ENCODE data around the gene PSPC1. TPM values are rescaled to one million over a fixed set of nuclear protein-coding genes. Genes with fewer than 3 reads are reported as not detected.

The PSPC1 gene
- total RNA-seq, 6 experiments from 2014 or later, result 10.4 to 23.9 (median 16.4) TPM

- H3K36me3 ChIP-seq, result peaks cover 0 to 83% (median 27%) of the 10 kb centered on the region in 4 donors
- no peaks in the 10 kb centered on the region for H3K9me3 ChIP-seq
- no peaks in the 10 kb centered on the region for H3K27me3 ChIP-seq
- no peak overlapping the region for H3K4me3 ChIP-seq
- H3K27ac ChIP-seq, result no peak overlapping the region
- no peaks in the 10 kb centered on the region for H3K4me1 ChIP-seq
- 84% methylated on average over 4 of the region's 14 CpGs for WGBS (ENCODE audit: insufficient coverage, low coverage, low lambda C conversion rate, missing lambda C conversion rate)
- DNase-seq, result no peak
- no peak for ATAC-seq
- no peak for TF ChIP-seq POLR2A (IDR thresholded peaks at IDR 0.05)
- TF ChIP-seq CTCF (IDR thresholded peaks at IDR 0.05), result no peak
- intact Hi-C loops (cut with DNase I), result no loop called here
Measured at GRCh38 chr13:19664481-19665230, 118.1 kb downstream of the PSPC1 start.

GRCh38 chr13:19663416-19663979 is 119.2 kb downstream of the PSPC1 start:
- no peak for TF ChIP-seq CTCF (IDR thresholded peaks at IDR 0.05)
- TF ChIP-seq POLR2A (IDR thresholded peaks at IDR 0.05), result no peak
- DNase-seq (no peak), ATAC-seq (no peak)
- H3K4me3 ChIP-seq, result no peak overlapping the region
- H3K27me3 ChIP-seq, result no peaks in the 10 kb centered on the region
- intact Hi-C loops (cut with DNase I), result no loop called here
- H3K27ac ChIP-seq, result no peak overlapping the region
- WGBS (ENCODE audit: insufficient coverage, low coverage, low lambda C conversion rate, missing lambda C conversion rate), result 100% methylated on average over 5 of the region's 13 CpGs
- no peaks in the 10 kb centered on the region for H3K9me3 ChIP-seq
- peaks cover 0 to 81% (median 28%) of the 10 kb centered on the region in 4 donors for H3K36me3 ChIP-seq
- H3K4me1 ChIP-seq, result no peaks in the 10 kb centered on the region

GRCh38 chr13:19661561-19661960 is 121.2 kb downstream of the PSPC1 start:
- Histone ChIP-seq H3K4me1 (no peaks in the 10 kb centered on the region), H3K27me3 (no peaks in the 10 kb centered on the region), H3K9me3 (no peaks in the 10 kb centered on the region), H3K36me3 (peaks cover 0 to 68% (median 17%) of the 10 kb centered on the region in 4 donors), H3K27ac (no peak overlapping the region), H3K4me3 (no peak overlapping the region)
- no peak for ATAC-seq
- 97% methylated on average over 14 of the region's 15 CpGs for WGBS (ENCODE audit: insufficient coverage, low coverage, low lambda C conversion rate, missing lambda C conversion rate)
- intact Hi-C loops (cut with DNase I), result no loop called here
- TF ChIP-seq CTCF (IDR thresholded peaks at IDR 0.05) (no peak), POLR2A (IDR thresholded peaks at IDR 0.05) (no peak)
- no peak for DNase-seq

GRCh38 chr13:19661126-19661525 is 121.6 kb downstream of the PSPC1 start:
- Histone ChIP-seq H3K27ac (no peak overlapping the region), H3K4me1 (no peaks in the 10 kb centered on the region), H3K36me3 (peaks cover 0 to 63% (median 17%) of the 10 kb centered on the region in 4 donors), H3K27me3 (no peaks in the 10 kb centered on the region), H3K4me3 (no peak overlapping the region), H3K9me3 (no peaks in the 10 kb centered on the region)
- DNase-seq (no peak), ATAC-seq (no peak)
- TF ChIP-seq POLR2A (IDR thresholded peaks at IDR 0.05) (no peak), CTCF (IDR thresholded peaks at IDR 0.05) (no peak)
- 77% methylated on average over 2 of the region's 2 CpGs for WGBS (ENCODE audit: insufficient coverage, low coverage, low lambda C conversion rate, missing lambda C conversion rate)
- intact Hi-C loops (cut with DNase I), result no loop called here
